Smooth muscle cell (in vitro differentiated cells): Measurements from ENCODE around the gene RNU1-2. TPM values are rescaled to one million over a fixed set of nuclear protein-coding genes. Genes with fewer than 3 reads are reported as not detected.
"Not testable (repeated sequence)": the region's sequence is repeated elsewhere in the genome, so short reads cannot be mapped to it uniquely, and the experiment has no call there.

Experiments used
- DNase-seq: peaks from one replicate; lab custom pipeline; 2025; ENCODE audit not compliant: unreplicated experiment; lab: John Stamatoyannopoulos, UW
- H2AFZ ChIP-seq: fragments of 200-600 bp; sonication (generic); 2 replicates; pipeline ENCODE4 v1.6.0; 2016; ENCODE audit warnings: antibody characterized with exemption, low read depth, mild to moderate bottlenecking
- H3F3A ChIP-seq: fragments of 200-600 bp; sonication (generic); 2 replicates; pipeline ENCODE4 v1.6.0; 2017; ENCODE audit warnings: antibody characterized with exemption, low read depth
- H3K27ac ChIP-seq: fragments of 200-600 bp; sonication (generic); 2 replicates; pipeline ENCODE4 v1.5.1; 2016; ENCODE audit warnings: low read depth, mild to moderate bottlenecking
- H3K27me3 ChIP-seq: fragments of 200-600 bp; sonication (generic); 2 replicates; pipeline ENCODE4 v1.6.1; 2016; ENCODE audit warnings: low read depth, mild to moderate bottlenecking
- H3K36me3 ChIP-seq: fragments of 200-600 bp; sonication (generic); 2 replicates; pipeline ENCODE4 v1.5.1; 2016; ENCODE audit warnings: low read depth
- H3K4me1 ChIP-seq: fragments of 200-600 bp; sonication (generic); 2 replicates; pipeline ENCODE4 v1.5.1; 2016; ENCODE audit warnings: low read depth
- H3K4me2 ChIP-seq: fragments of 200-600 bp; sonication (generic); 2 replicates; pipeline ENCODE4 v1.6.0; 2016; ENCODE audit warnings: mild to moderate bottlenecking
- H3K4me3 ChIP-seq: fragments of 200-600 bp; sonication (generic); 2 replicates; pipeline ENCODE4 v1.5.1; 2016; ENCODE audit warnings: mild to moderate bottlenecking
- H3K79me2 ChIP-seq: fragments of 200-600 bp; sonication (generic); 2 replicates; pipeline ENCODE4 v1.6.0; 2016; ENCODE audit warnings: low read depth, mild to moderate bottlenecking
- H3K9ac ChIP-seq: fragments of 200-600 bp; sonication (generic); 2 replicates; pipeline ENCODE4 v1.6.0; 2016; ENCODE audit warnings: low read depth
- H3K9me3 ChIP-seq: fragments of 200-600 bp; sonication (generic); replicated peaks from 2 replicates; pipeline ENCODE4 v1.5.1; 2016; ENCODE audit warnings: low read depth
- H4K20me1 ChIP-seq: fragments of 200-600 bp; sonication (generic); 2 replicates; pipeline ENCODE4 v1.6.0; 2016; ENCODE audit warnings: low read depth
- CTCF ChIP-seq: fragments of 200-600 bp; sonication (generic); IDR thresholded peaks from 2 replicates; pipeline ENCODE4 v1.5.1; 2017; ENCODE audit warnings: borderline replicate concordance, mild to moderate bottlenecking, antibody characterized with exemption; ENCODE audit not compliant: insufficient read depth, poor library complexity, severe bottlenecking
- WGBS: methylation state at CpG from one replicate; pipeline ENCODE4 v1.1.7; 2016; ENCODE audit warnings: low lambda C conversion rate; 5-methylcytosine and 5-hydroxymethylcytosine counted together
- polyA plus RNA-seq: library from polyadenylated mRNA; unstranded; fragments of >200 nt; fragmentation: Nextera tagmentation; extraction: Ambion mirVana; gene quantifications from 2 replicates; pipeline ENCODE4 v1.2.1, GENCODE V29; 2016
- total RNA-seq: library from RNA; depleted of rRNA; stranded (reverse); fragments of >200 nt; gene quantifications from 2 replicates; pipeline ENCODE4 v1.2.3, GENCODE V29; 2014

Gene RNU1-2
- total and polyA plus RNA-seq, 2 experiments from 2014 or later: under 0.01 to 4.2 TPM

GRCh38 chr1:16918371-16918770 lies 22.6 kb downstream of the RNU1-2 start:
- Histone ChIP-seq H3K4me1 (peaks cover 5% of the 10 kb centered on the region), H2AFZ (no peak overlapping the region), H3F3A (peaks cover 3% of the 10 kb centered on the region), H3K79me2 (no peaks in the 10 kb centered on the region), H3K4me2 (no peak overlapping the region), H3K27me3 (no peaks in the 10 kb centered on the region), H3K9ac (no peak overlapping the region), H3K27ac (no peak overlapping the region), H3K9me3 (no peaks in the 10 kb centered on the region), H3K4me3 (no peak overlapping the region), H3K36me3 (no peaks in the 10 kb centered on the region), H4K20me1 (peaks cover 13% of the 10 kb centered on the region)
- no peak for DNase-seq
- TF ChIP-seq CTCF: no peak
- 95% methylated on average over 3 of the region's 3 CpGs for WGBS

GRCh38 chr1:16918936-16919665 lies 23.3 kb downstream of the RNU1-2 start:
- H3K9ac ChIP-seq, H3K9me3 ChIP-seq, H3K4me1 ChIP-seq, H3K27ac ChIP-seq, H3K4me3 ChIP-seq, H2AFZ ChIP-seq, H3K27me3 ChIP-seq, H3F3A ChIP-seq, DNase-seq, H3K36me3 ChIP-seq, H3K79me2 ChIP-seq, H3K4me2 ChIP-seq: not testable (repeated sequence)
- peaks cover 13% of the 10 kb centered on the region for H4K20me1 ChIP-seq
- 90% methylated on average over 15 of the region's 15 CpGs for WGBS

GRCh38 chr1:16920951-16921350 lies 25.2 kb downstream of the RNU1-2 start:
- Histone ChIP-seq H3K9me3 (no peaks in the 10 kb centered on the region), H3K79me2 (no peaks in the 10 kb centered on the region), H3K36me3 (no peaks in the 10 kb centered on the region), H3K4me1 (peaks cover under 1% of the 10 kb centered on the region), H4K20me1 (peaks cover 13% of the 10 kb centered on the region), H3F3A (no peaks in the 10 kb centered on the region), H3K27me3 (no peaks in the 10 kb centered on the region), H2AFZ (no peak overlapping the region), H3K27ac (no peak overlapping the region), H3K4me3 (no peak overlapping the region), H3K4me2 (no peak overlapping the region), H3K9ac (no peak overlapping the region)
- no peak for DNase-seq
- no peak for TF ChIP-seq CTCF
- WGBS: 90% methylated on average over 10 of the region's 10 CpGs

GRCh38 chr1:16921391-16922185 lies 25.8 kb downstream of the RNU1-2 start, which contains the start of gene CROCC:
TSS of gene CROCC (plus strand) at chr1:16921931. CDS start at chr1:16922019, 88 bp downstream.
- no peaks in the 10 kb centered on the region for H3F3A ChIP-seq
- H3K27ac ChIP-seq: no peak within 1 kb of the TSS
- H3K27me3 ChIP-seq: no peaks in the 10 kb centered on the region
- peaks cover 13% of the 10 kb centered on the region for H4K20me1 ChIP-seq
- H3K4me2 ChIP-seq: peak within 1 kb of the TSS; percentile 77
- no peak within 1 kb of the TSS for H2AFZ ChIP-seq
- H3K4me3 ChIP-seq: no peak within 1 kb of the TSS
- WGBS: 14% methylated on average over 17 of the region's 17 CpGs
- TF ChIP-seq CTCF: no peak
- no peak within 1 kb of the TSS for H3K9ac ChIP-seq
- H3K79me2 ChIP-seq: no peaks in the 10 kb centered on the region
- no peak for DNase-seq
- H3K9me3 ChIP-seq: no peaks in the 10 kb centered on the region
- H3K4me1 ChIP-seq: peaks cover 6% of the 10 kb centered on the region
- H3K36me3 ChIP-seq: no peaks in the 10 kb centered on the region
